Astrocyte (in vitro differentiated cells and primary cell): ENCODE data around the gene ELMO3. TPM values are rescaled to one million over a fixed set of nuclear protein-coding genes. Genes with fewer than 3 reads are reported as not detected.

ENCODE experiments used
- DNase-seq: peaks from one replicate; pipeline ENCODE4 v3.0.0-alpha.2; 2010; ENCODE audit warnings: low read depth
- FAIRE-seq: peaks from 2 replicates; lab custom pipeline; 2011; peaks lifted over from hg19 to GRCh38; lab: Jason Lieb, UNC
- H2AFZ ChIP-seq: 2 replicates; pipeline ENCODE4 v1.6.0; 2012; ENCODE audit warnings: low read depth, low read length, inconsistent platforms
- H3K27ac ChIP-seq: 2 replicates; pipeline ENCODE4 v1.5.1; 2011; ENCODE audit warnings: low read depth, low read length, inconsistent platforms
- H3K27me3 ChIP-seq: 2 replicates; pipeline ENCODE4 v1.6.0; 2011; ENCODE audit warnings: low read length, inconsistent platforms; ENCODE audit not compliant: insufficient read depth
- H3K36me3 ChIP-seq: 2 replicates; pipeline ENCODE4 v1.5.1; 2011; ENCODE audit warnings: low read length, inconsistent platforms; ENCODE audit not compliant: insufficient read depth
- H3K4me1 ChIP-seq: 2 replicates; pipeline ENCODE4 v1.5.1; 2011; ENCODE audit warnings: low read length, inconsistent platforms; ENCODE audit not compliant: insufficient read depth
- H3K4me2 ChIP-seq: 2 replicates; pipeline ENCODE4 v1.6.0; 2012; ENCODE audit warnings: low read length, inconsistent platforms
- H3K4me3 ChIP-seq: 2 replicates; pipeline ENCODE4 v1.5.1; 2011; ENCODE audit warnings: low read depth, mild to moderate bottlenecking, low read length, inconsistent platforms; ENCODE audit not compliant: insufficient read depth
- H3K79me2 ChIP-seq: 2 replicates; pipeline ENCODE4 v1.6.0; 2012; ENCODE audit warnings: mild to moderate bottlenecking, low read length, inconsistent platforms; ENCODE audit not compliant: insufficient read depth
- H3K9ac ChIP-seq: 2 replicates; pipeline ENCODE4 v1.6.0; 2012; ENCODE audit warnings: mild to moderate bottlenecking, low read length, inconsistent platforms
- H3K9me3 ChIP-seq: 2 replicates; pipeline ENCODE4 v1.5.1; 2012; ENCODE audit warnings: low read depth, mild to moderate bottlenecking, low read length, inconsistent platforms; ENCODE audit not compliant: insufficient read depth
- H4K20me1 ChIP-seq: 2 replicates; pipeline ENCODE4 v1.6.0; 2012; ENCODE audit warnings: low read length, inconsistent platforms; ENCODE audit not compliant: insufficient read depth
- H3K27ac Mint-ChIP-seq: one replicate; pipeline ENCODE4 v1.8.0; 2021; ENCODE audit warnings: mild to moderate bottlenecking, mixed read lengths; ENCODE audit not compliant: unreplicated experiment
- H3K27me3 Mint-ChIP-seq: one replicate; pipeline ENCODE4 v1.8.0; 2021; ENCODE audit warnings: low read depth, mixed read lengths; ENCODE audit not compliant: unreplicated experiment
- H3K36me3 Mint-ChIP-seq: one replicate; pipeline ENCODE4 v1.8.0; 2021; ENCODE audit warnings: low read depth, mixed read lengths; ENCODE audit not compliant: unreplicated experiment
- H3K4me1 Mint-ChIP-seq: one replicate; pipeline ENCODE4 v1.8.0; 2021; ENCODE audit warnings: low read depth, mixed read lengths; ENCODE audit not compliant: unreplicated experiment
- H3K4me3 Mint-ChIP-seq: one replicate; pipeline ENCODE4 v1.8.0; 2021; ENCODE audit warnings: mild to moderate bottlenecking, moderate library complexity, mixed read lengths; ENCODE audit not compliant: unreplicated experiment
- H3K9me3 Mint-ChIP-seq: one replicate; pipeline ENCODE4 v1.8.0; 2021; ENCODE audit warnings: mild to moderate bottlenecking, mixed read lengths; ENCODE audit not compliant: unreplicated experiment
- EZH2 ChIP-seq: IDR thresholded peaks from 2 replicates; pipeline ENCODE4 v1.6.1; 2012; ENCODE audit warnings: mild to moderate bottlenecking, low read length, inconsistent platforms; ENCODE audit not compliant: insufficient read depth
- total RNA-seq: library from RNA; stranded (reverse); gene quantifications from 2 replicates; pipeline ENCODE4 v1.2.1, GENCODE V29; 2021
- TF ChIP-seq, protein P1 (sequence below): IDR thresholded peaks from 2 replicates; pipeline ENCODE4 v1.5.1; 2011; ENCODE audit warnings: low read depth, mild to moderate bottlenecking, inconsistent platforms, low read length, moderate library complexity; ENCODE audit not compliant: insufficient read depth

Gene ELMO3
- total RNA-seq, 1 donor from 2014 or later: 1.4 TPM

DNA sequence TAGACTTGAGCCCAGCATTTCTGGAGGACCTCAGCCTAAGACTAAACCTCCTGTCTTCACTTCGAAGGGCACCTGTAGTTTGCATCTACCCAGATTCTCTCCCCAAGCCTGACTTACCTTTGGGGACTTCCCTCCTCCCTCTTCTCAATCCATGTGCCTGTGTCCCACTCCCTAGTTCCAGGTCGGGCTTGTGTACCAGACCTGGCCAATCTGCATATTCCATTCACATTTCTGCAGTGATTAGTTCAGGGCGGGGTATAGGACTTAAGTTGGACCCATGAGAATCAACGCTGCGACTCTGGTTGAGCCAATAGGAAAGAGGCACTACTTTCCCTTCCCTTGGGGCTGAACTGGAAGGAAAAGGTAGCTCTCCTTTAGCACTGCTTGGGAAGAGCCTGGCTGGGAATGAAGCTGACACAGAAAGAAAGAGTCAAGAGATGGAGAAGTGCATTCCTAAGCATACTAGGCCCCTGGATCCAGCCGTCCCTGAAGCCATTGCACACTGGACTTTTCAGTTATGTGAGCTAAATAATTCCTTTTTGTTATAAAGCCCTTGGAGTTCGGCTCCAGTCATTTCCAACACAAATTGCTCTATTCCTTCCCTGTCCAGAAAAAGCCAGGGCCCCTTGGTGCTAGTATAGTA, 41.7 kb upstream of the ELMO3 start:
- Histone ChIP-seq H2AFZ (no peak overlapping the region), H3K4me3 (no peak overlapping the region), H3K27ac (no peak overlapping the region), H3K9me3 (no peaks in the 10 kb centered on the region), H3K79me2 (no peaks in the 10 kb centered on the region), H3K4me1 (peaks cover 16% of the 10 kb centered on the region), H4K20me1 (peaks cover 51% of the 10 kb centered on the region), H3K36me3 (no peaks in the 10 kb centered on the region), H3K4me2 (no peak overlapping the region), H3K9ac (no peak overlapping the region), H3K27me3 (peaks cover 42% of the 10 kb centered on the region)
- no peak for FAIRE-seq
- DNase-seq: no peak
- Mint-ChIP-seq H3K9me3 (peaks cover 18% of the 10 kb centered on the region), H3K27me3 (peaks cover 67% of the 10 kb centered on the region), H3K4me1 (no peaks in the 10 kb centered on the region), H3K4me3 (no peak overlapping the region), H3K27ac (no peak overlapping the region), H3K36me3 (peaks cover 7% of the 10 kb centered on the region)
- no peak for TF ChIP-seq EZH2
- TF ChIP-seq, protein P1, sequence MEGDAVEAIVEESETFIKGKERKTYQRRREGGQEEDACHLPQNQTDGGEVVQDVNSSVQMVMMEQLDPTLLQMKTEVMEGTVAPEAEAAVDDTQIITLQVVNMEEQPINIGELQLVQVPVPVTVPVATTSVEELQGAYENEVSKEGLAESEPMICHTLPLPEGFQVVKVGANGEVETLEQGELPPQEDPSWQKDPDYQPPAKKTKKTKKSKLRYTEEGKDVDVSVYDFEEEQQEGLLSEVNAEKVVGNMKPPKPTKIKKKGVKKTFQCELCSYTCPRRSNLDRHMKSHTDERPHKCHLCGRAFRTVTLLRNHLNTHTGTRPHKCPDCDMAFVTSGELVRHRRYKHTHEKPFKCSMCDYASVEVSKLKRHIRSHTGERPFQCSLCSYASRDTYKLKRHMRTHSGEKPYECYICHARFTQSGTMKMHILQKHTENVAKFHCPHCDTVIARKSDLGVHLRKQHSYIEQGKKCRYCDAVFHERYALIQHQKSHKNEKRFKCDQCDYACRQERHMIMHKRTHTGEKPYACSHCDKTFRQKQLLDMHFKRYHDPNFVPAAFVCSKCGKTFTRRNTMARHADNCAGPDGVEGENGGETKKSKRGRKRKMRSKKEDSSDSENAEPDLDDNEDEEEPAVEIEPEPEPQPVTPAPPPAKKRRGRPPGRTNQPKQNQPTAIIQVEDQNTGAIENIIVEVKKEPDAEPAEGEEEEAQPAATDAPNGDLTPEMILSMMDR: no peak

DNA sequence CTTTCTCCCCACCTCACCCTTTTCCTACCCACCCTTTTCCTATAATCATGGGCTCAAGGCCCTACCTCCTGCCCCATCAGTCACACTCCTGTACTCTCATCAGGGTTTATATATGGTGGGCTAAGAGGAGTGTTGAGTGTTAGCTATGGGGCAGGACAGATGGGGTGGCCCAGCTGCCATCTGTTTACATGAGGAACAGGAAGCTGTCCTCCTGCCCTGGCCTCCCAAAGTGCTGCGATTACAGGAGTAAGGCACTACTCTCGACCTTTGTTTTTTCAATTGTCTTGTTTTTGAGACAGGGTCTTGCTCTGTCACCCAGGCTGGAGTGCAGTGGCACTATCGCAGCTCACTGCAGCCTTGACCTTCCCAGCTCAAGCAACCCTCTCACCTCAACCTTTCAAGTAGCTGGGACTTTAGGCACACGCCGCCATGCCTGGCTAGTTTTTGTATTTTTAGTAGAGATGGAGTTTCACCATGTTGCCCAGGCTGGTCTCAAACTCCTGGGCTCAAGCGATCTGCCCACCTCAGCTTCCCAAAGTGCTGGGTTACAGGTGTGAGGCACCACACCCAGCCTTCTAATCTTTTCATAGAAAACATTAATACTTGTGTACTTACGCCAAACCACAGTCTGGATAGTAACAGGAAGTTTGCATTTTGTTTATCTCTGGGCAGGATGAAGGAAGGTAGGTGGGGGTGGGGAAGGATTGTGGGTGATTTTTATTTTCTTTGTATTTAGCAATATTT, 40.9 kb upstream of the ELMO3 start:
- no peak overlapping the region for H3K4me2 ChIP-seq
- peaks cover 56% of the 10 kb centered on the region for H4K20me1 ChIP-seq
- Mint-ChIP-seq H3K9me3 (peaks cover 19% of the 10 kb centered on the region), H3K27me3 (peaks cover 64% of the 10 kb centered on the region), H3K4me3 (no peak overlapping the region), H3K4me1 (no peaks in the 10 kb centered on the region), H3K27ac (no peak overlapping the region), H3K36me3 (peaks cover 4% of the 10 kb centered on the region)
- H3K27me3 ChIP-seq: peaks cover 48% of the 10 kb centered on the region
- H3K79me2 ChIP-seq: no peaks in the 10 kb centered on the region
- H3K27ac ChIP-seq: no peak overlapping the region
- TF ChIP-seq EZH2: no peak
- TF ChIP-seq, protein P1: no peak
- H3K9ac ChIP-seq: no peak overlapping the region
- DNase-seq: no peak
- peaks cover 23% of the 10 kb centered on the region for H3K4me1 ChIP-seq
- no peak overlapping the region for H3K4me3 ChIP-seq
- no peak for FAIRE-seq
- no peaks in the 10 kb centered on the region for H3K36me3 ChIP-seq
- H3K9me3 ChIP-seq: no peaks in the 10 kb centered on the region
- no peak overlapping the region for H2AFZ ChIP-seq
